Heart left ventricle (tissue), 16 donors: ENCODE results near the gene CACNA1C. TPM values are rescaled to one million over a fixed set of nuclear protein-coding genes. Genes with fewer than 3 reads are reported as not detected.

Source experiments
- ATAC-seq, 4 donors: fragments of 200-7000 bp; cut with Tn5 transposase; one replicate each; pipeline ENCODE4 v1.9.1; 2020 to 2022; ENCODE audit warnings: moderate library complexity in 4 of 4, mild to moderate bottlenecking in 3 of 4, moderate number of reproducible peaks in 1 of 4
- DNase-seq, 5 donors: peaks; one replicate each; pipeline ENCODE4 v3.0.0-alpha.2; 2020
- H3K27ac ChIP-seq, 12 donors: fragments of 200-600 bp; sonication (generic) in 4 of 12; one replicate each; pipeline versions ENCODE4 v1.5.0 to v1.8.0; 2016 to 2022; ENCODE audit warnings: mild to moderate bottlenecking in 2 of 12
- H3K27me3 ChIP-seq, 9 donors: fragments of 200-600 bp; sonication (generic) in 2 of 9; one replicate each; pipeline versions ENCODE4 v1.5.1 to v1.8.0; 2016 to 2022; ENCODE audit warnings: mild to moderate bottlenecking in 3 of 9
- H3K36me3 ChIP-seq, 9 donors: fragments of 200-600 bp; sonication (generic) in 2 of 9; one replicate each; pipeline versions ENCODE4 v1.5.0 to v1.8.0; 2018 to 2022; ENCODE audit warnings: mild to moderate bottlenecking in 2 of 9
- H3K4me1 ChIP-seq, 12 donors: fragments of 200-600 bp; sonication (generic) in 4 of 12; one replicate each; pipeline versions ENCODE4 v1.5.0 to v1.8.0; 2016 to 2022; ENCODE audit warnings: mild to moderate bottlenecking in 3 of 12
- H3K4me3 ChIP-seq, 12 donors: fragments of 200-600 bp; sonication (generic) in 4 of 12; one replicate each; pipeline versions ENCODE4 v1.5.0 to v1.8.0; 2017 to 2022; ENCODE audit warnings: mild to moderate bottlenecking in 9 of 12, moderate library complexity in 4 of 12
- H3K9me3 ChIP-seq, 12 donors: fragments of 200-600 bp; sonication (generic) in 4 of 12; one replicate each; pipeline versions ENCODE4 v1.5.0 to v1.8.0; 2016 to 2022; ENCODE audit warnings: mild to moderate bottlenecking in 1 of 12
- CTCF ChIP-seq, 12 donors: fragments of 200-600 bp; sonication (generic) in 4 of 12; IDR thresholded peaks; one replicate each; pipeline versions ENCODE4 v1.5.0 to v1.8.0; 2018 to 2022; ENCODE audit warnings: antibody characterized with exemption in 12 of 12, mild to moderate bottlenecking in 5 of 12
- POLR2A ChIP-seq, 2 donors: fragments of 450-650 bp; IDR thresholded peaks; one replicate each; pipeline ENCODE4 v1.6.1; 2017; ENCODE audit warnings: antibody characterized with exemption in 2 of 2, mild to moderate bottlenecking in 2 of 2, moderate library complexity in 2 of 2
- WGBS, 4 donors: extraction: QIAGEN DNeasy Blood & Tissue Kit in 2 of 4; methylation state at CpG; one replicate each; pipeline versions ENCODE4 v1.1.5 to v1.1.7; 2013 to 2018; 5-methylcytosine and 5-hydroxymethylcytosine counted together
- intact Hi-C, 10 donors: fragments of 100-400 bp; cut with DNase I; formaldehyde crosslinking; loops; one replicate each; pipeline versions ENCODE4 v1.11.1 to v1.14.2; 2022
- polyA plus RNA-seq, 2 donors: library from polyadenylated mRNA; stranded (reverse); fragments of 200-250 nt; gene quantifications; one replicate each; pipeline ENCODE4 v1.2.3, GENCODE V29; 2013
- total RNA-seq, 9 donors: library from RNA; depleted of rRNA in 2 of 9; stranded (reverse); fragments of >200 nt in 2 of 9; fragmentation: NEBNext Ultra II Directional in 3 of 9; extraction: Animal tissue kit (Norgen Biotek cat#: 25700) in 3 of 9; gene quantifications; one replicate each; pipeline versions ENCODE4 v1.1.0 to v1.2.4, GENCODE V29; 2016 to 2023
- donor health status: ischemic (EF 13 %, LVEDD 7.1; RV severe dilation, severe dysfunction).
- donor health status: healthy with polysubstance abuse.
- donor health status: DM: no; HTN: yes; CAD: no.
- donor health status: DM: no; HTN: no; CAD: no.
- donor health status: ischemic (EF 25% LVEDD 6.9; RV normal size, moderate dysfunction).
- donor health status: ischemic (EF 25% LVEDD 5.7; RV mildly dilated, moderate dysfunction).
- donor health status: healthy.
- donor health status: DM: yes; HTN: yes; CAD: no.
- donor health status: ischemic (EF 35%, LVEDD 5.7; RV mildly dilated, moderate dysfunction).
- donor health status: nonischemic (EF 11% LVEDD 7.7; RV severe dilation, severe dysfunction).
- donor health status: DM: yes; HTN: yes; CAD: no.
- donor health status: PGD.
- donor health status: ischemic (EF 29% LVEDD 5.4; RV normal size, mild dysfunction).
- donor health status: nonischemic (EF 23%, LVEDD 6.1; RV moderate dilation, normal function).

Gene CACNA1C
- total and polyA plus RNA-seq, 11 donors: 41.9 to 196 (median 164) TPM

- ATAC-seq: no peak
- Histone ChIP-seq H3K36me3 (peaks cover 0 to 87% (median 64%) of the 10 kb centered on the region in 9 donors), H3K9me3 (no peaks in the 10 kb centered on the region), H3K4me3 (no peak overlapping the region), H3K27ac (peak overlapping the region in 3 of 12 donors; percentile 1 to 51 (median 20)), H3K4me1 (peaks cover 0 to 19% (median 5%) of the 10 kb centered on the region in 12 donors), H3K27me3 (no peaks in the 10 kb centered on the region)
- intact Hi-C loops: no loop called here
- no peak for TF ChIP-seq POLR2A (IDR thresholded peaks at IDR 0.05)
- no peak for TF ChIP-seq CTCF (IDR thresholded peaks at IDR 0.05)
- DNase-seq: no peak
These were observed 561.6 kb downstream of the CACNA1C start for GRCh38 chr12:2614341-2614740.

- intact Hi-C loops: no loop called here
- peak overlapping the region in 8 of 12 donors; percentile 2 to 66 (median 33) for H3K27ac ChIP-seq
- WGBS, 4 donors: 68 to 77% (median 74%) methylated on average over 14 of the region's 14 CpGs
- H3K4me1 ChIP-seq: peaks cover 0 to 19% (median 5%) of the 10 kb centered on the region in 12 donors
- peaks cover 0 to 88% (median 70%) of the 10 kb centered on the region in 9 donors for H3K36me3 ChIP-seq
- no peak overlapping the region for H3K4me3 ChIP-seq
- peak in 3 of 4 donors; percentile 10 to 43 (median 18) for ATAC-seq
- DNase-seq: peak; percentile 60 to 78 (median 64)
- no peaks in the 10 kb centered on the region for H3K27me3 ChIP-seq
- no peak for TF ChIP-seq POLR2A (IDR thresholded peaks at IDR 0.05)
- no peak for TF ChIP-seq CTCF (IDR thresholded peaks at IDR 0.05)
- H3K9me3 ChIP-seq: no peaks in the 10 kb centered on the region
These were observed 563.0 kb downstream of the CACNA1C start for GRCh38 chr12:2615665-2616402.

- Histone ChIP-seq H3K4me3 (no peak overlapping the region), H3K4me1 (peaks cover 0 to 19% (median 5%) of the 10 kb centered on the region in 12 donors), H3K27ac (peak overlapping the region in 8 of 12 donors; percentile 2 to 66 (median 32)), H3K27me3 (no peaks in the 10 kb centered on the region), H3K36me3 (peaks cover 0 to 94% (median 64%) of the 10 kb centered on the region in 9 donors), H3K9me3 (no peaks in the 10 kb centered on the region)
- no peak for ATAC-seq
- intact Hi-C loops: no loop called here
- TF ChIP-seq POLR2A (IDR thresholded peaks at IDR 0.05): no peak
- no peak for TF ChIP-seq CTCF (IDR thresholded peaks at IDR 0.05)
- WGBS, 4 donors: 79 to 93% (median 81%) methylated on average over 7 to 10 of the region's 10 CpGs
- no peak for DNase-seq
These were observed 564.0 kb downstream of the CACNA1C start for GRCh38 chr12:2616763-2617162.

GRCh38 chr12:2617365-2617764 lies 564.6 kb downstream of the CACNA1C start:
- Histone ChIP-seq H3K27me3 (no peaks in the 10 kb centered on the region), H3K36me3 (peaks cover 0 to 94% (median 58%) of the 10 kb centered on the region in 9 donors), H3K4me3 (no peak overlapping the region), H3K4me1 (peaks cover 0 to 23% (median 7%) of the 10 kb centered on the region in 12 donors), H3K9me3 (no peaks in the 10 kb centered on the region), H3K27ac (peak overlapping the region in 2 of 12 donors; percentile 63 to 66)
- DNase-seq: no peak
- no peak for ATAC-seq
- 85 to 92% (median 91%) methylated on average over 8 of the region's 8 CpGs for WGBS, 4 donors
- TF ChIP-seq POLR2A (IDR thresholded peaks at IDR 0.05) (no peak), CTCF (IDR thresholded peaks at IDR 0.05) (no peak)
- intact Hi-C loops: no loop called here
